GM12873 (cell line): ENCODE data around the gene RAPGEF6.

Experiments
- TF ChIP-seq, protein P1 (sequence below): IDR thresholded peaks from 2 replicates; pipeline ENCODE4 v1.5.1; 2012; ENCODE audit warnings: low read depth, mild to moderate bottlenecking, moderate library complexity, low read length, control low read depth; ENCODE audit not compliant: insufficient read depth; ENCODE audit errors: missing control alignments

RAPGEF6 gene

DNA sequence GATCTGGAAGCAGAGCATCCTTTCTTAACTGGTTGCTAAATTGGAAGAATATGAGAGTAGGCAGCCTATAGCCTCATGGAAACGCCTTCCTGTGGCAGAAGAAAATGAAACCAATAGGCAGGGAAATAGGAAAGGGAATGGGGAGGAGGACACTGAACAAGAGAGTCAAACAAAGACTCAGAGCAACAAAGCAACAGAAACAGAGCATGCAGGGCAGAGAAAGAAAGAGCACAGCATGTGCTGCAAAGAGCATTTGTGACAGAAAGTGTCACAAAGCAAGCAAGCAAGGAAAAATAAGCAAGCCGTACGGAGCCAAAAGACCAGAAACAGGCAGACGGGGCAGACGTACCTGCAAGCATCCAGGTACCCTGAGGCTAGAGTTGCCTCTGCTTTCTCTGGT lies 123.1 kb downstream of the RAPGEF6 start:
- TF ChIP-seq, protein P1, sequence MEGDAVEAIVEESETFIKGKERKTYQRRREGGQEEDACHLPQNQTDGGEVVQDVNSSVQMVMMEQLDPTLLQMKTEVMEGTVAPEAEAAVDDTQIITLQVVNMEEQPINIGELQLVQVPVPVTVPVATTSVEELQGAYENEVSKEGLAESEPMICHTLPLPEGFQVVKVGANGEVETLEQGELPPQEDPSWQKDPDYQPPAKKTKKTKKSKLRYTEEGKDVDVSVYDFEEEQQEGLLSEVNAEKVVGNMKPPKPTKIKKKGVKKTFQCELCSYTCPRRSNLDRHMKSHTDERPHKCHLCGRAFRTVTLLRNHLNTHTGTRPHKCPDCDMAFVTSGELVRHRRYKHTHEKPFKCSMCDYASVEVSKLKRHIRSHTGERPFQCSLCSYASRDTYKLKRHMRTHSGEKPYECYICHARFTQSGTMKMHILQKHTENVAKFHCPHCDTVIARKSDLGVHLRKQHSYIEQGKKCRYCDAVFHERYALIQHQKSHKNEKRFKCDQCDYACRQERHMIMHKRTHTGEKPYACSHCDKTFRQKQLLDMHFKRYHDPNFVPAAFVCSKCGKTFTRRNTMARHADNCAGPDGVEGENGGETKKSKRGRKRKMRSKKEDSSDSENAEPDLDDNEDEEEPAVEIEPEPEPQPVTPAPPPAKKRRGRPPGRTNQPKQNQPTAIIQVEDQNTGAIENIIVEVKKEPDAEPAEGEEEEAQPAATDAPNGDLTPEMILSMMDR = no peak

DNA sequence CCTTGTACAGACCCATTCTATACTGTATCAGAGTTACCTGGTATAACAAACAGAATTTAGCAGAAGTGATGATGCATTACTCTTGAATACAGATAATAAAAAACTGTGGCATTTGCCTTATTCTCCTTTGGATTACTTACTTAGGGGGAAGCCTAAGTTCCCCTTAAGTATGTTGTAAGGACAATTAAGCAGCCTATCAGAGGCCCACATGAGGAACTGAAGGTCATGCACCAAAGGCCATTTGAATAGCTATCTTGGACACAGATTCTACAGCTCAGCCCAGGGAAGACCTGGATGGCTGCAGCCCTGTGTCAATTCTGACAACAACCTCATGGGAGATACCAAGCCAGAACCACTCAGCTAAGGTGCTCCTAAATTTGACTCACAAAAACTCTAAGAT lies 125.2 kb downstream of the RAPGEF6 start:
- TF ChIP-seq, protein P1 = no peak

GRCh38 chr5:131505237-131505908 lies 129.7 kb downstream of the RAPGEF6 start:
- TF ChIP-seq, protein P1 = no peak

- TF ChIP-seq, protein P1 = peak; percentile 62
These were observed 138.7 kb downstream of the RAPGEF6 start for GRCh38 chr5:131496400-131496713.

DNA sequence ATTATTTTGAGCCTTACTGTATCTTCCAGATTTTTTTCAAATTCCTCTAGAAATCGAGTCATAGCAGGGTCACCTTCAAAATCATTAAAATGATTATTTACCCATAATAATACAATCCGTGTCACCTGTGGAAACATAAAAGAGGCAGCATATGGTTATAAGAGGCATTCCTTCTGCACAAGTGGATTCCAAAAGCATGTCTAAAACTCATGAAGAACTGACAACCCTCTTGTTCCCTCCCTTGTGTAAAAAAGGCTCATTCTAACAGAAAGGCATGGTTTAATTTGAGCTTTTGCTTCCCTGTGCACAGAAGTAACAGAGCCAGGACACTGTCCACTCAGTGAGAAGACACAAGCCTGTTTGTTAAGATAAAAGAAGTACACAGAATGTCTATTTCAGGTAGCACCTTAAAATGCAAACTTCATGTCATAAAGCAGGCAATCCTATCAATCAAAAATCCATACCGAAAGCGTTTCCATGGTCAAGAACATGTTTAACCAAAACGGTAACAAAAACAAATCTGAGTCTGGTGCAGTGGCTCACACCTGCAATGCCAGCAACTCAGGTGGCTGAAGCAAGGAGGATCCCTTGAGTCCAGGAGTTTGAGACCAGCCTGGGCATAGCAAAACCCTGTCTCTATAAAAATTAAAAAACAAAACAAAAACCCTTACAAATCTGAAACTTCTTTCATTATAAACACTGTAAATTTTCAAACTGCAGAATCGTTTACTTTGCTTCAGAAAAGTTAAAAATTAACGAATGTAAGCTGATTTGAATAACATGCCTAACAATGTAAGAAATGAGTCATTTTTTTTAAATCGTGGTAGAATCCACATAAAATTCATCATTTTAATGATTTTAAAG lies 139.3 kb downstream of the RAPGEF6 start:
- TF ChIP-seq, protein P1 = no peak

GRCh38 chr5:131491749-131492148 lies 143.3 kb downstream of the RAPGEF6 start:
- TF ChIP-seq, protein P1 = no peak

GRCh38 chr5:131488463-131488862 lies 146.6 kb downstream of the RAPGEF6 start:
- TF ChIP-seq, protein P1 = no peak
